Kidney capillary endothelial cell (primary cell): ENCODE measurements around the gene PLD5.
"Not testable (repeated sequence)": the region's sequence is repeated elsewhere in the genome, so short reads cannot be mapped to it uniquely, and the experiment has no call there.

Source experiments
- DNase-seq: peaks from one replicate; pipeline ENCODE4 v3.0.0-alpha.2; 2018; ENCODE audit warnings: low spot score

PLD5 gene

DNA sequence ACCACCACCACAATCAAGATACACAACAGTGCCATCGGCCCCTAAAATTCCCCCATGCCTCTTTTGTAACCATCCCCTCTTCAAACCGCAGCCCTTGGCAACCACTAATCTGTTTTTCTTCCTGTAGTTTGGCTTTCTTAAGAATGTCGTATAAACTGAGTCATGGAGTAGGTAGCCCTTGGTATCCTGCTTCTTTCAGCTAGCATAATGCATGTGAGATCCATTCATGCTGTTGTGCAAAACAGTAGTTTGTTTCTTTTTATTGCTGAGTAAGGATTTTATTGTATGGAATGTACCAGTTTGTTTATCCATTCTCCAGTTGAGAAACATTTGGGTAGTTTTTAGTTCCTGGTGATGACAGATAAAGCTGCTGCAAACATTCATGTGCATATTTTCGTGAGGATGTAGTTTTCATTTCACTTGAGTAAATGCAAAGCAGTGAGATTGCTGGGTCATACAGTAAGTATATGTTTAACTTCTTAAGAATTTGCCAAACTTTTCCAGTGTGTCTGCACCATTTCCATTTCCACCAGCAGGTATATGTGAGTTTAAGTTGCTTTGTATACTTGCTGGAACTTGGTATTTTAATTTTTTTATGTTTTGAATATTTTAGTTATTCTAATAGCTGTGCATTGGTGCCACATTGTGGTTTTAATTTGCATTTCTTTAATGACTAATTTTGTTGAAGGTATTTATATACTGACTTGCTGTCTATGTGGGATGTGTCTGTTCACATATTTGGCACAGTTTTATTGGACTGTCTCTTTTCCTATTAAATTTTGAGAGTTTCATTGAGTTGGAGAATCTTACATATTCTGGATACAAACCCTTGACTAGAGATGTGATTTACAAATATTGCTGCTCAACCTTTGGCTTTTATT, 377.2 kb downstream of the PLD5 start:
- no peak for DNase-seq

DNA sequence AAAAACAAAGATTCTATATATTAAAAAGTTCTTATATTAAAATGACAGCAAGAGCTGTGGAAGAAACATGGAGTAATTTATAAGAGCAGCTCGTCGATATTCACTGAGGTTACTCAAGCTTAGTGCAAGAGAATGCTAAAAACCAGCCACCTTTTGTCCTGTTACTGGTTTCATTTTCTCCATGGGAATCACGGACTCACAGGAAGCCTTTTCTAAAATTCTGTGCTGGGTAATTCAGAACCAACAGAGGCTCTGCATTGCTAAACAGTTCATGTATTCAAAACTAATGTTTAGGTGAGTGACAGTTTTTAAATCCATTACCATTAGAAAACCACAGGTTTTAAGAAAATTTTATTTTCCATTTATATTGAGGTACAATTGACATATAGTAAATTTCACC, 377.8 kb downstream of the PLD5 start:
- no peak for DNase-seq

- DNase-seq, result no peak
These were observed 383.7 kb downstream of the PLD5 start for GRCh38 chr1:242140836-242141235.

DNA sequence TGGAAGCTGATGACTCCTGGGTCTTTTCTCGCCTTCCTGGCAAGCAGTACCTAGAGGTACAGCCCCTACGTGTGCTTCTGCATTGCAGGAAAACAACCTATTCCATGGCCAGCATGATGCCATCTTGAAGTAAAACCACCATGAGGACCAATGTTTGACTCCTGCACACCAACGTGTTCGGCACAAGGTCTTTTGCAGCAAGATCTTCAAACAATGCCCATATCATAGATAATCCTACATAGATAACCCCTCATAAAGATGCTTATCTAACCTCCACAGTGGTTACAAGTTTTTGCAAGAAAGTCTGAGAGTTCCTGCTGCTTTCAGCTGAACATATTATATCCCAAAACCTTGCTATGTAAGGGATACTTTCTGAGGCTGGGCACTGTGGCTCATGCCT, 384.5 kb downstream of the PLD5 start:
- no peak for DNase-seq

GRCh38 chr1:242139442-242139841, 385.1 kb downstream of the PLD5 start:
- DNase-seq, result no peak

GRCh38 chr1:242133796-242134195, 390.7 kb downstream of the PLD5 start:
- DNase-seq, result no peak

DNA sequence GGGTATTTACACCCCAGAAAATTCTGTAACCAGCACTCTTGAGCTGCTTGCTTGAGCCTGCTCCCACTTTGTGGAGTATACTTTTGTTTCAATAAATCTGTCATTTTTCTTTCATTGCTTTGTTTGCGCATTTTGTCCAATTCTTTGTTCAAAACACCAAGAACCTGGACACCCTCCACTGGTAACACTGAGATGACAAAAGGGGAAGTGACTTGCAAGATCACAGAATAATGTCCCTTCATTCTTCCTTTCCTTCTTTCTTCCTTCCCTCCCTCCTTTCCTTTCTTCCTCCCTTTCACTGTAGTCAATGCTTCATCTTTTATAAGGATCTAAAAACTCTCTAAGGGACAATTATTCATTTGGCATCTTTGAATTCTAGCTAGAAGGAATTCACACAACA, 391.1 kb downstream of the PLD5 start:
- DNase-seq, result no peak

- DNase-seq, result no peak
These were observed 392.2 kb downstream of the PLD5 start for GRCh38 chr1:242132121-242132817.

DNA sequence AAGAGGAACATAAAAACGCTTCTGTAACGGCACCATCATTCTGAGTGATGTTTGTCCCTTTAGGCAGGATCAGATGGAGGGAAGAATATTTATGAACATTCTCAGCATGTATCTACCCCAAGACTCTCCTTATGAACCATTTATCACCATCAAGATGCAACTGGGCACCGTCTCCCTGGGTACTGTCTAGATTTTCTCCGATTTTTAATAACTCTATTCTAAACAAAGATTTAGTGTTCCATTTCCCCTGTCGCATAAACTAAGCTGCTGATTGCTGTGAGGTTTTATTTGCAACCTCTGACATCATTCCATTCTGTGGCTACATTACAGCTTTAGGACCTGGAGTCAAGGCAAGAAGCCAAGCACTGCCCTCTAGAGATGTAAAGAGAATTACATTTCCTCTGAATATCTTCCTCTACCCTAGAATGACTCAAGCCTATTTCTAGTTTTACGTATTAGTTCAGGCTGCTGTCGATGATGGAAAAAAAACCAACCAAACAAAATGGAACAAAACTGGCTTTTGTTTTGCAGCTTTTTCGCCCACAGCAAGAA, 395.5 kb downstream of the PLD5 start:
- DNase-seq, result no peak

GRCh38 chr1:242120432-242120831, 404.1 kb downstream of the PLD5 start:
- no peak for DNase-seq

- no peak for DNase-seq
These were observed 423.6 kb downstream of the PLD5 start for GRCh38 chr1:242100921-242101320.

DNA sequence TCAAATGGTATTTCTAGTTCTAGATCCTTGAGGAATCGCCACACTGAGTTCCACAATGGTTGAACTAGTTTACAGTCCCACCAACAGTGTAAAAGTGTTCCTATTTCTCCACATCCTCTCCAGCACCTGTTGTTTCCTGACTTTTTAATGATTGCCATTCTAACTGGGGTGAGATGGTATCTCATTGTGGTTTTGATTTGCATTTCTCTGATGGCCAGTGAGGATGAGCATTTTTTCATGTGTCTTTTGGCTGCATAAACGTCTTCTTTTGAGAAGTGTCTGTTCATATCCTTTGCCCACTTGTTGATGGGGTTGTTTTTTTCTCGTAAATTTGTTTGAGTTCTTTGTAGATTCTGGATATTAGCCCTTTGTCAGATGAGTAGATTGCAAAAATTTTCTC, 427.2 kb downstream of the PLD5 start:
- DNase-seq, result not testable (repeated sequence)

DNA sequence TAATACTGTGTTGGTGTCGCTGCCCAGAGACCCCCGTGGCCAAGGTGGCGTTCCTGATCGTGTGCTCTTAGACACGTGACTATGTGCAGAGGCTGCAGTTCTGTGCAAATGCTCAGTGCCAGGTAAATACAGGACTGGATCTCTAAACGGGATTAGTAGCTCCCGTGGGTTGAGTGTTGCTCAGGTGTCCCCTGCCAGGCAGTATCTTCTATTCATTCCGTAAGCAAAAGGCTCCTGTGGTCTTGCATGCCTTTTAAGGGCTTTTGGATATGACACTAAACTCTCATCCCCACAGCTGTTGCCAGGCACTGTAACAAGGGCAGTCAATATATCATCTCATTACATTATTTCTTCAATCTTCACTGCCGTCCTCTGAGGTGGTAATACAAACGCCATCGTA, 431.4 kb downstream of the PLD5 start:
- no peak for DNase-seq

- no peak for DNase-seq
These were observed 434.6 kb downstream of the PLD5 start for GRCh38 chr1:242089911-242090310.

GRCh38 chr1:242088875-242089274, 435.6 kb downstream of the PLD5 start:
- no peak for DNase-seq

DNA sequence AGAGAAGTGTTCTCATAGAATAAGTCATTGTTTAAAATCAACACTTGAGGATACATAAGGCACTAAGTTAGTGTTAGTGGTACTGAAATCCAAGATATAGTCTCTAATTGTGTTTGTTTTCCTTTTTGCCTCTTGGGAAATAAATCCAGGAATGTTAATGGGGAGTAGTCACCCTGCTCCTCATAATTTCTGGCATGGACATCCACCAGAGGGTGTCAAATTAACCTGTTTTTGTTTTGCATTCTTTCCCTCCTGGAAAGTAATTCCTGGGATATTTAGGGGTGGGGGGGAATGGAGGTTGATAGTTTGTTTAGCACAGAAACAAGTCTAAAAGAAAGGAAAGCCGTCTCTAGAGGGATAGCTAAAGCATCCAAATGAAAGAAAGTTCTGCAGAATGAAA, 437.8 kb downstream of the PLD5 start:
- no peak for DNase-seq

- DNase-seq, result no peak
These were observed 438.4 kb downstream of the PLD5 start for GRCh38 chr1:242086093-242086492.

- DNase-seq, result no peak
These were observed 440.8 kb downstream of the PLD5 start for GRCh38 chr1:242083742-242084141.

GRCh38 chr1:242081446-242081845, 443.1 kb downstream of the PLD5 start:
- DNase-seq, result no peak

DNA sequence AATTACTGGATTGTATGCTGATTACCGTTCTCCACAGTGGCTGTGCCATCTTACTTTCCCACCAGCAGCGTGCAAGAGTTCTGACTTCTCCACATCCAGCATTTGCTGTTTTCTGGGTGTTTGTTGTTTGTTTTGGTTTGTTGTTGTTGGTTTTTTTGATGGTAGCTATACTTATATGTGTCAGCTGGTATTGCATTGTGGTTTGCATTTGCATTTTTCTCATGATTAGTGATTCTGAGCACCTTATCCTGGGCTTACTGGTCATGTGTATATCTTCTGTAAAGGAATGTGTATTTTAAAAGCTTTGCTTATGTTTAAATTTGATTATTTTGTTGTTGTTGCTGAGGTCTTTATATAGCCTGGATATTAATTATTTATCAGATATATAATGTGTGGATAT, 458.7 kb downstream of the PLD5 start:
- DNase-seq, result no peak

GRCh38 chr1:242062271-242062670, 462.2 kb downstream of the PLD5 start:
- DNase-seq, result no peak

- no peak for DNase-seq
These were observed 464.5 kb downstream of the PLD5 start for GRCh38 chr1:242059976-242060375.

DNA sequence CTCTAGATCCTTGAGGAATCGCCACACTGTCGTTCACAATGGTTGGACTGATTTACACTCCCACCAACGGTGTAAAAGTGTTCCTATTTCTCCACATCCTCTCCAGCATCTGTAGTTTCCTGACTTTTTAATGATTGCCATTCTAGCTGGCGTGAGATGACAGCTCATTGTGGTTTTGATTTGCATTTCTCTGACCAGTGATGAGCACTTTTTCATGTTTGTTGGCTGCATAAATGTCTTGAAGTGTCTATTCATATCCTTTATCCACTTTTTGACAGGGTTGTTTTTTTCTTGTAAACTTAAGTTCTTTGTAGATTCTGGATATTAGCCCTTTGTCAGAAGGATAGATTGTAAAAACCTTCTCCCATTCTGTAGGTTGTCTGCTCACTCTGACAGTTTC, 465.9 kb downstream of the PLD5 start:
- DNase-seq, result not testable (repeated sequence)
